Regular cardiac myocyte (primary cell): Measurements from ENCODE around the gene BRMS1. TPM values are rescaled to one million over a fixed set of nuclear protein-coding genes. Genes with fewer than 3 reads are reported as not detected.

Experiments used
- total RNA-seq: library from RNA; depleted of rRNA; stranded (reverse); fragments of >200 nt; gene quantifications from 2 replicates; pipeline ENCODE4 v1.2.3, GENCODE V29; 2014

The BRMS1 gene, protein sequence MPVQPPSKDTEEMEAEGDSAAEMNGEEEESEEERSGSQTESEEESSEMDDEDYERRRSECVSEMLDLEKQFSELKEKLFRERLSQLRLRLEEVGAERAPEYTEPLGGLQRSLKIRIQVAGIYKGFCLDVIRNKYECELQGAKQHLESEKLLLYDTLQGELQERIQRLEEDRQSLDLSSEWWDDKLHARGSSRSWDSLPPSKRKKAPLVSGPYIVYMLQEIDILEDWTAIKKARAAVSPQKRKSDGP
- 38.9 and 83.6 TPM in 2 replicates for total RNA-seq

DNA sequence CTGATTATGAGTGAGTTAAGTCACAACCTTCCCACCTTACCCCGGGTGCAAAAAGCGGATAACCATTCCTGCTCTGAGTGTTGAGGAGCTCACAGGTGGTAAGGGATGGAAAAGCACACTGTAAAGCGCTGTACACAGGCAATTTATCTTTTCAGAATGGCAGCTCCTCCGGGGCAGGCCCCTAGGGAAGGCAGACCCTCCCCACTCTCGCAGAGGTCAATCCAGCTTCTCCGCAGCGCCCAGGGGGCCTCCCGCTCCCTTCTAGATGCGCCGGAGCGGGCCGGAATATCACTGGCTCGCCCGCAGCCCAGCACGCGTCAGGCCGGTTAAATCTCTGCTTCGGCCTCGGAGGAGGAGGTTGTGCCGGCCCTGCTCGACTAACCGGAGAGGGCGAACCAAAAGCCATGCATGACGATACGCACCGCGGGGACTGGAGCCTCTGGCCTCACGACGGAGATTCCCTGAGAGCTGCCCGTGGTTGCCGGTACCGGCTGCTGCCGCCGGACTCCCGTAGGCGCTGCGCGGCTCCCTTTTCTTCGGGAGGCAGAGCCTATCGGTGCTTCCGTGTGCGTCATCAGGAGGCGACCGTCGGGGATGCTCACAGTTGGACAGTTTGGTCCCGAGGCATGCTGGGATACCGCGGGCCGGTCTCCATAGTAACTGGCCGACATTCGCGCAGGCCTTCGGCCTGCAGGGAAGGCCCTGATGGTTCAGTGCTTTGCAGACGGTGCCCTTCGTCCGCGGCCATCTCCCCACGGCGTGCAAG is at the start of gene BRMS1:
Gene BRMS1, minus strand, starts transcription at position 555 of the 766 bp plus-strand sequence. CDS start 2,870 bp downstream, outside the sequence.

DNA sequence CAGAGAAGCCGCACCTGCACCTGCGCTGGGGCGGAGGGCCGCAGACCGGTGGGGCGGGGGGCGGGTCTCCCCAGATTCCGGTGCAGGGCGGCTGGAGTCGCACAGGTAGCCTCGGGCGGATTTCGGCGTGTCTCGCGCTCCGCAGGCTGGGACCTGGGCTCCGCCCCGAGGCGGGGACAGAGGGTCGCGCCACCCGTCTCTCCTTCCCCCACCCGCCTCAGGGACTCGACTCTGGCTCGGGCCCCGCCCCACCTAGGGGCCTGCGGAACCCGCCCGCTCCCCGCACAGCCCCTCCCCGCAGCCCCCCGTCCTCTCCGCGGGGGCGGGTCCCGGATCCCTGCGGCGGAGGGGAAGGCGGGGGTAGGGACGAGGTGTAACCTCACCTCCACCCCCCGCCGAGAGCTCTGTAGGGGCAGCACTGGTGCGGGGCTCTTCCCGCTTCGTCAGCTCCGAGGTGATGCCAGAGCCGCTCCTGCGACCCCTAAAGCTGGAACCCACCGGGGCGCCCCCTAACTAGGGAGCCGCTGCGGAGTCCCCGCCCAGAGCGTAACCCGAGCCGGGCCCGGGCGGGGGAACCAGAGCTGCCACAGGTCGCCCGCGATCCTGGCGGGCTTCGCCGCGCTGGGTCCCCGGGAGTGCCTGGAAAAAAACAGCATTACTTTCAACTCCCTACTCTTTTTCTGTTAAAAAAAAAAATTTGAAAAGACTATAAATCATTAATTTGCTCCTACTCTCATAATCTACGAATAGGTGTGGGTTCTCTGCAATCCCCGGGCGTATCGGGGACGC is 26.9 kb upstream of the BRMS1 start, which contains the start of gene SLC29A2:
Gene SLC29A2, minus strand, starts transcription at position 134 of the 789 bp plus-strand sequence. CDS start 169 bp downstream, outside the sequence.

DNA sequence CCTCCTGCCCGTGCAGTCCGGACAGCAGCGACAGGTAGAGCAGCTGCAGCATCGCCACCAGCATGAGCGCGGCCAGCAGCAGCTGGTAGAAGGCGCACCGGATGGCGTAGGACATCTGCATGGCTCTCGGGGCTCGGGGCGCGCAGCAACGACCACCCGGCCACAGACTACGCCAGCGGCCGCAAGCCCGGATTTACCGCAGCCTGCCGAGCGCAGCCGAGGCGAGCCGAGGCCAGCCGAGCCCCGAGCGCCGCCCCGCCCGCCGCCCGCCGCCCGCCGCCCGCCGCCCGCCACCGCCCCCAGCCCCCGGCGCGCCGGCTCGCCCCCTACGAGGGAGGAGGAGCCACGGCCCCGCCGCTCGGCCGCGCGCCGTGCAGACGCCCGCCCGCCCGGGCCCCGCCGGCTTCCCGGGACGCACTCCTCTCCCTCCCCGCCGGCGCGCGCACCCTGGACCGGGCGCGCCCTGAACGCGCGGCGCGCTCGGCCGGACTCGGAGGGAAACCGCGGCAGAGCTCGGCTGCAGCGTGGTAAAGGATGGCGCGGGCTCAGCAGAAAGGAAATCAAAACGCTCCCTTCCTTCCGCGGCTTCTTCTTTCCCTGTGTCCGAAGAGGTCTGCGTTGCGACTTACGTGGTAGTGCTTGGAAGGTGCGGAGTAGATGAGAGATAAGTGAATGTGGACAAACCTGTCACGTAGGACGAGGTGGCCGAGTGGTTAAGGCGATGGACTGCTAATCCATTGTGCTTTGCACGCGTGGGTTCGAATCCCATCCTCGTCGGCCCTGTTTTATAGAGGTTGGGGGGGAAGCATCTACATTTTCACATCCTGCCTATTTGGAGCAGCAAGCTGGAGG is 2.7 kb upstream of the BRMS1 start, which contains the start of gene B4GAT1:
Gene B4GAT1, minus strand, starts transcription at position 205 of the 852 bp plus-strand sequence. Its CDS starts 84 bp downstream, at position 121.

DNA sequence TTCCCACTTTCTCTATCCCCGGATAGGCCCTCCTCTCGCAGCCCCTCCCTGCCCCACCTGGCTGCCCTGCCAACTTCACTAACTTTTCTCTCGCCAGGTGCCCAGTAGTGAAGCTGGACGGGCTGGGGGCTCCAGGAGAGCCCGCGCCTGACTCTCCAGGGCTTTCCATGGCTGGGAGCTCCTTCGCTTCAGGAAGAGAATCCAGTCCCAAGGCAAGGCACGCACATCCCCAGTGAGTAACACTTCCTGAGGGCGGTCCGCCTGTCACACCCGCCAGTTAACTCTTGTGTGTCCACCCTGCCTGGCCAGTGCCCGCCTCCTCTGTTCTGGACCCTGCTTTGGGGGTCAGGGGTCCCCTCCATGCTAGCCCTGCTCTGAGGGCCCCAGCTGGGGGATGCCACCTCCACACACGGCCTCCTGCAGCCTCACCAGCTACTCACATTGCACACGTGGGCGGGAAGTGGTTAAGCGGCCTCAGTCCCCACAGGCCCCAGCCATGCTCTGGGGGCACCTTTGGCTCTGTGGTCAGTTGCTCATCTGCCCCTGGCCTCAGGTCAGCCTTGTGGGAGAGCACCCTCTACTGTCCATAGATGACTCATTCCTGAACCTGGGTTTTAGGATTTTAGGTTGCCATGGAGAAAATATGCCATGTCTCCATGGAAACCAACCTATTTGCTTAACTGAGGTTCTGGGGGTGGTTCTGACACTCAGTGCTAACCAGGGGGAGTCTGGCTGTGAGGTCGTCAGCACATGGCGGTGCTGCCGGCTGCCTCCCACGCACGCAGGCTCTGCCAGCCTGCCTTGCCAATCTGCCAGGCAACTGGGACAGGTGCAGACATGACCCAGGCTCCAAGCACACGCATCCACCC is 8.4 kb downstream of the BRMS1 start, which contains the start of gene RIN1:
Gene RIN1, minus strand, starts transcription at position 201 of the 869 bp plus-strand sequence. Its CDS starts 32 bp downstream, at position 169.

DNA sequence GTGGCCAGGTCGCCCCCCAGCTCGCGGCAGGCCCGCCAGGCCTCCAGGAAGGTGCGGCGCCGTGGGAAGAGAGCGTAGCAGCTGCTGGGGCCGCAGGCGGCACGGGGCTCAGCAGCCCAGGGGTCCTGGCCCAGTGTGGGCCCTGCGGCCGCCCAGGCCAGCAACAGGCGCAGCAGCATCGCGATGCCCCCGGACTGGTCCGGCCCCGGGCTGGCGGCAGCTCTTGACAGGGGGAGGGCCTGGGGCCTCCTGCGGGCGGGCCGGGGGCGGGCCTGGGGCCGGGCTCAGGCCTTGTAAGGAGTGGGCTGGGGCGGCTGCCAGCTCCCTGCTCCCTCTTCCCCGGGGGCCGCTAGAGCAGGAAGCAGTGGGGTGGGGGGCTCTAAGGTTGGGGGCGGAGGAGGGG is 28.1 kb downstream of the BRMS1 start, which contains the start of gene CD248:
Gene CD248, minus strand, starts transcription at position 196 of the 403 bp plus-strand sequence. Its CDS starts 17 bp downstream, at position 179.

DNA sequence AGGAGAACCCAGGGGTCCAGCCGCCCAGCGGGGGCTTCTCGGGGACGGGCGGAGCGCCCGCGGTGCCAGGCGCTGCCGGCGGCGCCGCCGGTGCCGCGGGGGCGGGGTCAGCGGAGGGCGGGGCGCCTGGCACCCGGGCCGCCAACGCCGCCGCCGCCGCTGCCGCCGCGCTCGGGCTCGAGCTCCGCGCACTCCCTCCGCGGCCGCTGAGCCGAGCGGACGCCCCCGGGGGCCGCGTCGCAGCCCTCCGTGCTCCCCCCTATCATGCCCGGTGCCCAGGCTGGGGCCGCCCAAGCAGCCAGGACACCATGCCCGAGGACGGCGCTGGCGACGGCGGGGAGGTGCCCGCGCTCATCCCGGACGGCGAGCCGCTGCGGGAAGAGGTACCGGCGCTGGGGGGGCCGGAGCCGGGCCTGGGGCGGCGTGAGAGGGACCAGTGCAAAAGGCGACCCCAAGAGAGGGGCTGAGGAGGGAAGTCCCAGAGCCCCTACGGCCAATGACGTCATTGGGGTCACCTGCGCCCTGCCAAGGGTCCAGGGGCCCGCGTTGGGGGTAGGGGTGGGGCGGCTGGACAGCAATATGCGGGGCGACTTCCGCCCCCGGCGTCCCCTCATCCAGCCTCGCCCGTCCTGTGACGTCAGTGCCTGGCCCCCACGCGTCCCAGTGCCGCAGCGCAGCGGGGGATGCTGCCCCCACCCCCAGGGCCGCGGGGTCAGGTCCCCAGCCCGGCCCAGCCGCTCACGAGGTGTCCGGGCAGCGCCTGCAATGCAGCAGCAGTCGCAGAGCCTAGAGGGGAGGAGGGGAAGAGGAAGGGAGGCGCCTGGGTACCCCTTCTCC is 53.0 kb downstream of the BRMS1 start, which contains the start of gene TMEM151A:
Gene TMEM151A, plus strand, starts transcription at position 189 of the 837 bp plus-strand sequence. Its CDS starts 120 bp downstream, at position 309.

DNA sequence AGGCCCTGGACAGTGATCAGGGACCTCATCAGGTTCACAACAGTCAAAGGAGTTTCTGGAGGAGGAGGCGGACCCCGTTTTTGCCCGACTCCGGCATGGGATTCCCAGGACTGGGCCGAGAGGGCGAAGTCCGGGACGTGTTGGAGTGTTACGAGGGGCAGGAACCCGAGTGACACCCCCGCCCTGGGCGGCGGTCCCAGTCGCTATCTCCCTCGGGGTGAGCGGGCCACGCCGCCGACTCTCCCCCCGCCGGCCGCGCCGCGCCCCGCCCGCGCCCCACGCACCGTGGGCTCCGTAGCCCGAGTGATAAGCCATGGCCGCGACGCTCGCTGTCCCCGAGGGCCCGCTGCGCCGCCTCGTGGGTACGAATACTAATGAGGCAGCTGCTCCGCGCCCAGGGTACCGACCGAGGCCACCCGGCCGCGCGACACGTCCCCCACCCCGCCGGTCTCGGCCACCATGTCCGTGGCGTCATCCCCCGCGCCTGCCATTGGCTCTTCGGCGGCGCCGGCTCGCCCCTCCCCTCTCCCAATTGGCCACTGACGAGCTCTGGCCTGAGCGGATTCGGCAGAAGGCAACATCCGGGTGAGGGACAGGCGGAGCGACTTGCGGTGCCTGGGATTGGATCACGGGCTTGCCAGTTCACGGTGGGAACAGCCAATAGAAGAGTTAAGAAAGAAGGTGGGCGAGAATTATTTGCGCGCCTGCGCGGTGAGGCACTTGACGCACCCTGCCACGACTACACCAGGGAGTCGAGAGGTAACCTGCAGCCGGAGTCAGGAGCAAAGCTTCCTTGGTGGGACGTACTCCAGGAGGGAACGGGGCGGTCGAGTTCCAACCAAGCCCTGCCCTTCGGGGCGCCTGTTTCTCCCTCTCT is 56.0 kb downstream of the BRMS1 start, which contains the start of gene YIF1A:
Gene YIF1A, minus strand, starts transcription at position 473 of the 877 bp plus-strand sequence. Its CDS starts 158 bp downstream, at position 315.

Other genes starting within 250 kb of the BRMS1 start
- gene KLC2, start 87.4 kb downstream of the BRMS1 start, total RNA-seq = 16.9 and 24.5 TPM in 2 replicates
- 49.9 and 102 TPM in 2 replicates for gene RAB1B, start 76.5 kb downstream of the BRMS1 start, total RNA-seq
- 0.19 and 0.85 TPM in 2 replicates for gene CNIH2, start 66.9 kb downstream of the BRMS1 start, total RNA-seq
- gene YIF1A, start 56.0 kb downstream of the BRMS1 start, total RNA-seq = 180 and 267 TPM in 2 replicates
- under 0.01 and 0.28 TPM in 2 replicates for gene TMEM151A, start 53.2 kb downstream of the BRMS1 start, total RNA-seq
- 28.5 and 40.3 TPM in 2 replicates for gene CD248, start 28.1 kb downstream of the BRMS1 start, total RNA-seq
- gene RIN1, start 8.7 kb downstream of the BRMS1 start, total RNA-seq = 12.1 and 33.5 TPM in 2 replicates
- gene B4GAT1, start 2.5 kb upstream of the BRMS1 start, total RNA-seq = 19.0 and 60.0 TPM in 2 replicates
- gene SLC29A2, start 26.7 kb upstream of the BRMS1 start, total RNA-seq = 0.58 and 0.85 TPM in 2 replicates
- gene NPAS4, start 75.9 kb upstream of the BRMS1 start, total RNA-seq = not detected in 2 replicates
- 27.9 and 47.7 TPM in 2 replicates for gene MRPL11, start 93.7 kb upstream of the BRMS1 start, total RNA-seq
- gene PELI3, start 121.8 kb upstream of the BRMS1 start, total RNA-seq = 6.7 and 18.6 TPM in 2 replicates
- 24.2 and 52.5 TPM in 2 replicates for gene DPP3, start 135.3 kb upstream of the BRMS1 start, total RNA-seq
- 16.3 and 33.3 TPM in 2 replicates for gene BBS1, start 165.5 kb upstream of the BRMS1 start, total RNA-seq
- gene ZDHHC24, start 200.9 kb upstream of the BRMS1 start, total RNA-seq = 9.4 and 12.4 TPM in 2 replicates
- under 0.01 and 0.28 TPM in 2 replicates for gene ACTN3, start 201.8 kb upstream of the BRMS1 start, total RNA-seq
- gene CTSF, start 223.5 kb upstream of the BRMS1 start, total RNA-seq = 11.7 and 53.0 TPM in 2 replicates
- 0.19 and 0.28 TPM in 2 replicates for gene CCDC87, start 248.0 kb upstream of the BRMS1 start, total RNA-seq
- 42.4 and 43.7 TPM in 2 replicates for gene CCS, start 248.1 kb upstream of the BRMS1 start, total RNA-seq